ENCODE measurements around the gene NT5C1A. TPM values are rescaled to one million over a fixed set of nuclear protein-coding genes. Genes with fewer than 3 reads are reported as not detected.
A peak's percentile ranks its signal among the peaks of the same experiment; 100 is the strongest.

NT5C1A gene
- polyA plus RNA-seq, 2 of the 4 experiments (the other 2 are of a cell fraction) = not detected

DNA sequence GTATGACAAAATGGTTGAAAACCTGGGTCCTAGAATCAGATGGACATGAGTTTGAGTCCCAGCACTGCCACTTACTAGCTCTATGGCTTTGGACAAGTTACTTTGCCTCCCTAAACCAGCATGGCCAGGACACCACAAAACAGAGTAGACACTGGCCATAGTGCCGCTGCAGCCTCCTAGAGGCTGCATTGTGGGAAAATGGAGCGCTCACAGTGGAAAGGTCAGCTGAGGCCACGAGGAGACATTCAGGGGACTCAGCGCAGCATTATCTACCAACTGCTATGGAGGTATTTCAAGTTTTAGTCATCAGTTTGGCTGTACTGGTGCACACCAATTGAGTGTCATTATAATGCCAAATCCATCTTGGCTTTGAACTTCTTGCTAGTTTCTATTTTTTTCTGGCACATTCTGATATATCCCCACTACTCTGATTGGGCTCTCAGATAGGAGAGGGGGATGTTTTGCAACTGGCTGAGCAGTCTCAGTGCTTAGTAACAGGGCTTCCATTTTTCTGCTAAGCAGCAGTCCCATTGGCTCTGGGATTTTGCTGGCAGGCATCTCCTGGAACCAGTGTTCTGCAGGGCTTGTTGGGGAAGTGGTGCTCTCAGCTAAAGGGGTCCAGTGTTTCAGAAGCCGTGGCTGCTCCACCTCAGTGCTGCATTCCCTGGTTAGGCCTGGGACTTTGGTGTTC lies 16.2 kb downstream of the NT5C1A start:
- Histone ChIP-seq H3K27ac (no peak overlapping the region), H3K4me1 (no peaks in the 10 kb centered on the region), H3K4me2 (no peak overlapping the region), H3K9me3 (no peaks in the 10 kb centered on the region), H3K4me3 (no peak overlapping the region)
- TF ChIP-seq RNF2 (IDR thresholded peaks at IDR 0.05; ENCODE audit: borderline replicate concordance, low read depth) (no peak), KDM1A (IDR thresholded peaks at IDR 0.05; ENCODE audit: low read depth) (no peak), CTCF (IDR thresholded peaks at IDR 0.05) (no peak), NPAS2 (CRISPR knock-in tag; IDR thresholded peaks at IDR 0.05; ENCODE audit: borderline replicate concordance) (no peak), RCOR1 (IDR thresholded peaks at IDR 0.05; ENCODE audit: low read depth, low read length) (no peak), ESRRA (IDR thresholded peaks at IDR 0.05; ENCODE audit: borderline replicate concordance, low read length) (no peak), NR3C1 (IDR thresholded peaks at IDR 0.05) (no peak), CBX8 (IDR thresholded peaks at IDR 0.05) (no peak), BHLHE40 (IDR thresholded peaks at IDR 0.05; ENCODE audit: low read depth, low read length) (no peak), JUNB (IDR thresholded peaks at IDR 0.05) (no peak), ZFP36 (IDR thresholded peaks at IDR 0.05; ENCODE audit: borderline replicate concordance, partially characterized antibody) (no peak)
- TF ChIP-seq, protein P1, sequence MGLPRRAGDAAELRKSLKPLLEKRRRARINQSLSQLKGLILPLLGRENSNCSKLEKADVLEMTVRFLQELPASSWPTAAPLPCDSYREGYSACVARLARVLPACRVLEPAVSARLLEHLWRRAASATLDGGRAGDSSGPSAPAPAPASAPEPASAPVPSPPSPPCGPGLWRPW (IDR thresholded peaks at IDR 0.05) = no peak
- ChIA-PET POLR2A (no interaction called here), CTCF (interaction anchor here (1.3 to 10.0 kb wide), 4 partner anchors 14 to 68 kb away, joined by 3 to 143 read pairs (median 58); partner anchors contain the start of gene NT5C1A)
- ATAC-seq = no peak
- 58% methylated on average over 5 of the region's 5 CpGs for WGBS (ENCODE audit: missing lambda C conversion rate)
- DNase-seq (ENCODE audit: low read depth in 1 of 2, low spot score in 1 of 2) = no peak
- no peak for FAIRE-seq

DNA sequence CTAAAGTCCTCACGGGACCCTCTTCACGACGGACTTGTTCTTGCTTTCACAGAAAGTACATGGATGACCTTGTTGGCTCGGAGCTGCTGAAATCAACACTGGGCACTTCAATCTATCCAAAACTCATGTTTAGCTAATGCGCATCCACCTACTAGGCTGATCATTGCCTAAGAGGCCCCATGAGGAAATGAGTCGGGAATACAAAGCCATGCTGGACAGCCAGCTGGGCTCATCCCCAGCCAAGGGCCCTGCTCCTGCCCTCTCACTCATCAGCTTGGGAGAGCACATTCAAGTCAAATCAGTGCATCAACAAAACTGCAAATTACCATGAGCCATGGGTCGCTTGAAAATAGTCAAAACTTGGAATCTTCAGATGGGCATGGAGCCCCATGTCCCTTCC lies 17.6 kb downstream of the NT5C1A start:
- no peaks in the 10 kb centered on the region for H3K9me3 ChIP-seq
- no peak for FAIRE-seq

DNA sequence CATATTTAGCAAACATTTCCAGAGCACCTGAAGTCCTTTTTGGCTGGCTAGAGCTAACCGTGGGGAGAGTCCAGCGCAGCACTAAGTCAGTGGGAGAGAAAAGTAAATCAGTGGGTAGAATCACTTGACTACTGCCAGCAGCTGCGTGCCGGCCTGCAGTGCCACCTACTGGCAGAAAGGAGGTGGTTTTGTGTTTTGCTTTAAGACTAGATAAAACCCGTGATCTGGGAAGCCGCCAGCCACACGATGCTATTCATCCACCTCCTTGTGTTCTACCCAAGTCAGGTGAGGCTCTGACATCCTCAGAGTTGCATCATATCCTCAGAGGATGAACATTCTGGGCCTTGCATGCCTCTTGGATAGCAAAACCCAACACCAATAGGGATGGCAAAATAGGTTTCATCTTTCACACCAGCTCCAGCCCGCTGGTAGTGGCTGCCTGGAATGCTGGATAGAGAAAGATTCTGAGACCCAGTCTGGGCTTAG lies 18.3 kb downstream of the NT5C1A start:
- Histone ChIP-seq H3K27ac (no peak overlapping the region), H3K4me2 (0 out of 3 replicates have a peak overlapping the region, but pooled peaks have one; percentile 27), H3K4me3 (no peak overlapping the region), H3K4me1 (no peaks in the 10 kb centered on the region), H3K9me3 (no peaks in the 10 kb centered on the region)
- ChIA-PET POLR2A (interaction anchor here (0.8 kb wide), 1 partner anchor 47 kb away, joined by 5 read pairs; no protein-coding TSS in a partner anchor), CTCF (interaction anchor here (0.6 to 10.0 kb wide), 28 partner anchors 9 to 560 kb away, joined by 3 to 143 read pairs (median 4); partner anchors contain the start of genes HEYL, NT5C1A and PABPC4)
- FAIRE-seq (no peak), DNase-seq (ENCODE audit: low read depth in 1 of 2, low spot score in 1 of 2) (peak; percentile 41 to 75), ATAC-seq (peak; percentile 82 to 86)
- TF ChIP-seq SREBF2 (IDR thresholded peaks at IDR 0.05) (no peak), RAD21 (conservative IDR thresholded peaks at IDR 0.05 in 1 of 2, IDR thresholded peaks at IDR 0.05 in 1 of 2) (peak; percentile 73 to 79), MAZ (IDR thresholded peaks at IDR 0.05; ENCODE audit: borderline replicate concordance, low read depth, low read length) (no peak), CHD2 (IDR thresholded peaks at IDR 0.05; ENCODE audit: low read length, partially characterized antibody) (no peak), SMC3 (IDR thresholded peaks at IDR 0.05) (peak; percentile 63), CTCF (IDR thresholded peaks at IDR 0.05) (peak; percentile 74), MAX (IDR thresholded peaks at IDR 0.05) (0 out of 2 replicates have a peak, but pooled peaks have one; percentile 11)
- TF ChIP-seq, protein P2, sequence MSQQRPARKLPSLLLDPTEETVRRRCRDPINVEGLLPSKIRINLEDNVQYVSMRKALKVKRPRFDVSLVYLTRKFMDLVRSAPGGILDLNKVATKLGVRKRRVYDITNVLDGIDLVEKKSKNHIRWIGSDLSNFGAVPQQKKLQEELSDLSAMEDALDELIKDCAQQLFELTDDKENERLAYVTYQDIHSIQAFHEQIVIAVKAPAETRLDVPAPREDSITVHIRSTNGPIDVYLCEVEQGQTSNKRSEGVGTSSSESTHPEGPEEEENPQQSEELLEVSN (IDR thresholded peaks at IDR 0.05; ENCODE audit: borderline replicate concordance, low read depth) = no peak
- WGBS (ENCODE audit: missing lambda C conversion rate) = 6% methylated on average over 5 of the region's 8 CpGs

More for the DNA sequence above, 17.6 kb downstream of the NT5C1A start:
- Histone ChIP-seq H3K27ac (no peak overlapping the region), H3K4me3 (no peak overlapping the region), H3K4me1 (no peaks in the 10 kb centered on the region), H3K4me2 (no peak overlapping the region)
- TF ChIP-seq JUN (IDR thresholded peaks at IDR 0.05) = no peak
- TF ChIP-seq GATA3 (IDR thresholded peaks at IDR 0.05; ENCODE audit: borderline replicate concordance) = no peak
- no peak for TF ChIP-seq POLR2A (IDR thresholded peaks at IDR 0.05; ENCODE audit: low read length)
- TF ChIP-seq RNF2 (IDR thresholded peaks at IDR 0.05; ENCODE audit: borderline replicate concordance, low read depth) = no peak
- no peak for TF ChIP-seq BHLHE40 (IDR thresholded peaks at IDR 0.05; ENCODE audit: low read depth, low read length)
- no peak for TF ChIP-seq TFCP2L1 (CRISPR knock-in tag; IDR thresholded peaks at IDR 0.05)
- TF ChIP-seq NPAS2 (CRISPR knock-in tag; IDR thresholded peaks at IDR 0.05; ENCODE audit: borderline replicate concordance) = no peak
- TF ChIP-seq HDAC2 (IDR thresholded peaks at IDR 0.05) = no peak
- WGBS (ENCODE audit: missing lambda C conversion rate) = 87% methylated on average over 6 of the region's 7 CpGs
- ChIA-PET POLR2A (interaction anchor here (0.8 kb wide), 1 partner anchor 48 kb away, joined by 5 read pairs; no protein-coding TSS in a partner anchor), CTCF (interaction anchor here (0.8 to 10.0 kb wide), 22 partner anchors 8 to 101 kb away, joined by 3 to 143 read pairs (median 4); partner anchors contain the start of genes HEYL, NT5C1A and PABPC4)
- ATAC-seq (no peak), DNase-seq (ENCODE audit: low read depth in 1 of 2, low spot score in 1 of 2) (no peak)
